ENCODE results near the gene SLCO2B1. TPM values are rescaled to one million over a fixed set of nuclear protein-coding genes. Genes with fewer than 3 reads are reported as not detected.

SLCO2B1 gene
- total RNA-seq, 1 donor from 2014 or later: 0.23 TPM

DNA sequence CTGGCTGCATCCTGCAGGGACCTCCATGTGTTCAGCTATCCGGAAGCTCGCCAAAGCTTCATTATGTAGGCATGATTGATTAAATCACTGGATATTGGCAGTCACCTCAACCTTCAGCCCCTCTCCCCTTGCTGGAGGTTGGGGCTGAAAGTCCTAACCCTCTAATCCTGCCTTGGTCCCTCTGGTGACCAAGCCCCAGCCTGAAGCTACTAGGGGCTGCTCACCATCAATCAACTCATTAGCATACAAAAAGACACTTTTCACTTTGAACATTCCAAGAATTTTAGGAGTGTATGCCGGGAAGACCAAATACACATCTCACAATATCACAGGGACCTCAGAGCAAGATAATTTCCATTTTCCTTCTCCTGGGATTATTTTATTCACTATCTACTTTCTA is 50.9 kb downstream of the SLCO2B1 start:
- TF ChIP-seq, protein P1, sequence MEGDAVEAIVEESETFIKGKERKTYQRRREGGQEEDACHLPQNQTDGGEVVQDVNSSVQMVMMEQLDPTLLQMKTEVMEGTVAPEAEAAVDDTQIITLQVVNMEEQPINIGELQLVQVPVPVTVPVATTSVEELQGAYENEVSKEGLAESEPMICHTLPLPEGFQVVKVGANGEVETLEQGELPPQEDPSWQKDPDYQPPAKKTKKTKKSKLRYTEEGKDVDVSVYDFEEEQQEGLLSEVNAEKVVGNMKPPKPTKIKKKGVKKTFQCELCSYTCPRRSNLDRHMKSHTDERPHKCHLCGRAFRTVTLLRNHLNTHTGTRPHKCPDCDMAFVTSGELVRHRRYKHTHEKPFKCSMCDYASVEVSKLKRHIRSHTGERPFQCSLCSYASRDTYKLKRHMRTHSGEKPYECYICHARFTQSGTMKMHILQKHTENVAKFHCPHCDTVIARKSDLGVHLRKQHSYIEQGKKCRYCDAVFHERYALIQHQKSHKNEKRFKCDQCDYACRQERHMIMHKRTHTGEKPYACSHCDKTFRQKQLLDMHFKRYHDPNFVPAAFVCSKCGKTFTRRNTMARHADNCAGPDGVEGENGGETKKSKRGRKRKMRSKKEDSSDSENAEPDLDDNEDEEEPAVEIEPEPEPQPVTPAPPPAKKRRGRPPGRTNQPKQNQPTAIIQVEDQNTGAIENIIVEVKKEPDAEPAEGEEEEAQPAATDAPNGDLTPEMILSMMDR (conservative IDR thresholded peaks at IDR 0.05; ENCODE audit: low read depth, low read length): no peak
- DNase-seq (ENCODE audit: low read depth): no peak
- H3K4me3 ChIP-seq (ENCODE audit: low read depth, low read length): no peak overlapping the region

DNA sequence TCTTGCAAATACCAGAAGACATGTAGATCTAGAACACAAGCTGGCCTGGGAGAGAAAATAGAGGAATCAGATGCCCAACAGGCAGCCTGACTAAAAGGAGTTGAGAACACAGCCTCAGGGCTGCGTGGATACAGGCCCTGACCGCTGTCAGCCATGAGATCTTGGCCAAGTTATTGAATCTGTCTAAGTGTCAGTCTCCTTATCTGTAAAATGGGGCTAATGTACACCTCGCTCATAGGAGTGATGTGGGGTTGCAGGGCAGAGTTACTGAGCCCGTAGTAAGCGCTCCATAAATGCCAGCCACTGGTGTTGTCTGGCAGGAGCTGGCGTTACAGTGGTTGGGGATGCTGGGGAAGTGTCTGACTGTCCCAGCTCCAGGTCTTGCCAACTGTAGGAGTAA is 51.3 kb downstream of the SLCO2B1 start:
- DNase-seq (ENCODE audit: low read depth): no peak
- TF ChIP-seq, protein P1 (conservative IDR thresholded peaks at IDR 0.05; ENCODE audit: low read depth, low read length): no peak
- no peak overlapping the region for H3K4me3 ChIP-seq (ENCODE audit: low read depth, low read length)

DNA sequence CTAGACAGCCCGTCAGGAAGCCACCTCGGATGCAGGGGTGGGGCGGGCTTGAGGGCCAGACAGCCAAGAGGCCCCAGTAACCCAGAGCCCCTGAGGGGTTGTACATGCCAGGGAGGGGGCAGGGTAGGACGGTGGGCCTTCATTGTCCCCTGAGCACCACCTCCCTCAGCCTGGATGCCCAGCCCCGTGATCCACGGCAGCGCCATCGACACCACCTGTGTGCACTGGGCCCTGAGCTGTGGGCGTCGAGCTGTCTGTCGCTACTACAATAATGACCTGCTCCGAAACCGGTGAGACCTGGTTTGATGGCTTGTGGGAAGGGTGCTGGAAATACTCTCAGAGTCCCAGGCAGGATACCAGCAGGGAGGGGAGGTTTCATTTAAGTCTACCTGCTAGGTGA is 52.2 kb downstream of the SLCO2B1 start:
- TF ChIP-seq, protein P1 (conservative IDR thresholded peaks at IDR 0.05; ENCODE audit: low read depth, low read length): no peak
- H3K4me3 ChIP-seq (ENCODE audit: low read depth, low read length): no peak overlapping the region
- DNase-seq (ENCODE audit: low read depth): no peak

DNA sequence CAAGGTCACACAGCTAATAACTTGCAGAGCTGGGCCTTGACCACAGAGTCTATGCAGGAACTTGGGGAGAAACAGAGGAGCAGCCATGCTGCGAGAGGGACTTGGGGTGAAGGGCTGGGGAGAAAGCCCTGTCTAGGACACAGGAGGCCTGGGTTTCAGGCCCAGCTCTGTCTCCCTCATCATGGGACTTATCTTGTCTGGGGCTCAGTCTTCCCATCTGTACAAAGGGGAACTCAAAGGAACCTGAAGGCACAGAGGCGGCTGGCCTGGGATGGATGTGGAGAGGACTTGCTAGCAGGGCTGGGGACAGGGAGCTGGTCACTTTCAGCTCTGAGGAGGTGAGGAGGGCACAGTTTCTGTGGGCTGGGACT is 52.7 kb downstream of the SLCO2B1 start:
- no peak overlapping the region for H3K4me3 ChIP-seq (ENCODE audit: low read depth, low read length)
- TF ChIP-seq, protein P1 (conservative IDR thresholded peaks at IDR 0.05; ENCODE audit: low read depth, low read length): no peak
- no peak for DNase-seq (ENCODE audit: low read depth)

GRCh38 chr11:75204012-75204674 is 53.2 kb downstream of the SLCO2B1 start:
- TF ChIP-seq, protein P1 (conservative IDR thresholded peaks at IDR 0.05; ENCODE audit: low read depth, low read length): no peak
- no peak overlapping the region for H3K4me3 ChIP-seq (ENCODE audit: low read depth, low read length)
- no peak for DNase-seq (ENCODE audit: low read depth)

GRCh38 chr11:75204685-75205563 is 54.0 kb downstream of the SLCO2B1 start:
- DNase-seq (ENCODE audit: low read depth): peak; percentile 35
- H3K4me3 ChIP-seq (ENCODE audit: low read depth, low read length): no peak overlapping the region
- TF ChIP-seq, protein P1 (conservative IDR thresholded peaks at IDR 0.05; ENCODE audit: low read depth, low read length): peak; percentile 97
